HUES6 (cell line): ENCODE results near the gene PPIF.

Experiments
- H3K27ac ChIP-seq: 2 replicates; pipeline ENCODE4 v1.7.0; 2013; ENCODE audit warnings: low read depth, mild to moderate bottlenecking, low read length, inconsistent platforms
- H3K27me3 ChIP-seq: 2 replicates; pipeline ENCODE4 v1.6.1; 2013; ENCODE audit warnings: low read length; ENCODE audit not compliant: control insufficient read depth, insufficient read depth
- H3K36me3 ChIP-seq: 2 replicates; pipeline ENCODE4 v1.6.1; 2013; ENCODE audit warnings: low read length; ENCODE audit not compliant: control insufficient read depth, insufficient read depth
- H3K4me1 ChIP-seq: 2 replicates; pipeline ENCODE4 v1.6.1; 2013; ENCODE audit warnings: low read length; ENCODE audit not compliant: control insufficient read depth, insufficient read depth
- H3K4me3 ChIP-seq: 2 replicates; pipeline ENCODE4 v1.5.1; 2013; ENCODE audit warnings: low read depth, low read length
- H3K9ac ChIP-seq: one replicate; pipeline ENCODE4 v1.6.1; 2013; ENCODE audit warnings: mild to moderate bottlenecking, low read length
- H3K9me3 ChIP-seq: 2 replicates; pipeline ENCODE4 v1.6.1; 2013; ENCODE audit warnings: low read depth, low read length; ENCODE audit not compliant: control insufficient read depth, insufficient read depth

PPIF gene

DNA sequence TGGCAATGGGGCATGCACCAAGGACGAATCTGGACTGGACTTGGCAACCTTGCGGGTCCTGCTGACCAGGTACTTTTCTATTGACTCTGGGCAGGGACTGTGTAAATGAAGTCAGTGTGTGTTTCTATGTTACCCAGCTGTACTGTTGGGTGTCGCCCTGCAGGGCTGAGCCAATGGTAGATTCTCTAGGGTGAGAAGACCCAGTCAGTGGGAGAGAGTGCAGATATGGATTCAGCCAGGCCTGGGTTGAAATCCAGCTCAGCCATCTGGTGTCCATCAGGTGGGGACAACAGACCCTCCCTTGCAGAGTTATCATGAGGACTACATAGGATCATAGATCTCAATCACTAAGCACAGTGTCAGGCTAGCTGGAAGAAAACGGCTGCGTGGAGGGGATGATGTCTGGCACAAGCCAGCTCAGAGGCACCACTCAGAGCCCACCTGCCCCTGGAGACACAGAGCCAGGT is 4.9 kb upstream of the PPIF start:
- Histone ChIP-seq H3K27ac (no peak overlapping the region), H3K9ac (no peak overlapping the region), H3K36me3 (no peaks in the 10 kb centered on the region), H3K4me1 (peaks cover 13% of the 10 kb centered on the region), H3K27me3 (no peaks in the 10 kb centered on the region), H3K4me3 (no peak overlapping the region), H3K9me3 (peaks cover 5% of the 10 kb centered on the region; the same call in 1 of the 2 replicates)

- Histone ChIP-seq H3K27ac (no peak overlapping the region), H3K4me1 (peaks cover 14% of the 10 kb centered on the region), H3K36me3 (no peaks in the 10 kb centered on the region), H3K9ac (no peak overlapping the region), H3K9me3 (no peaks in the 10 kb centered on the region), H3K4me3 (no peak overlapping the region), H3K27me3 (no peaks in the 10 kb centered on the region)
Observed at GRCh38 chr10:79342811-79343561, 4.3 kb upstream of the PPIF start.

DNA sequence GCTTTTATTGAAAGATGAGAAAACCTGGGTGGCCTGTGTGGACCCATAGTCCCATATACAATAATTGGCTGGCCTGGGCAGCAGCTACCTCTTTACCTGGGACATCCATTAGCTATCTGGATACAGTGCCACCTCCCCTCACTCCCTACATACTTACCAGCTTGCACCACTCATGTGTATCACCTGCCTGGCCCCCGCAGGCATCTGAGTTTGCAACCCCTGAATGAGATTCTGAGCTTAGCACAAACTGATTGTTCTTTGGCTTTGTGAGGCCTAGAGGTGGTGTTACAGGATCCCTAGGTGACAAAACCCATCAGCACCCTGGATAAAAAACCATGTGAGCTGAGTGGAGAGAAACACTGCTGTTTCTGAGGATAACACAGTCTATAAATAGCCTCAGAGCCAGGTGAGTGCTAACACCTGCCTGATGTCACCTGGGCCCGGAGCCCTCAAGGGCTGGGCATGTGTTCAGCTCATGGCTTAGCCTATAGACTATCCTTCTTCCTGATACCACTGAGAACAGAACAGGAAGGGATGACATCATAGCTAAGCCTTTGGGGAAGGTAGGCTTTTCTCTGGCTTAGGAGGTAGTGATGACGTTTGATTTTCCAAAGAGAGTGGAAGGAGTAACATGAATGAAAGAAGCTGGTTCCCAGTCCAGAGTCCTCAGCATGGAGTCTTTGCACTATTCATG is 2.6 kb upstream of the PPIF start:
- no peak overlapping the region for H3K9ac ChIP-seq
- no peak overlapping the region for H3K27ac ChIP-seq

GRCh38 chr10:79345241-79346011 is 1.8 kb upstream of the PPIF start:
- Histone ChIP-seq H3K27me3 (no peaks in the 10 kb centered on the region), H3K36me3 (peaks cover 19% of the 10 kb centered on the region), H3K9me3 (no peaks in the 10 kb centered on the region), H3K4me3 (no peak overlapping the region), H3K27ac (no peak overlapping the region), H3K9ac (no peak overlapping the region), H3K4me1 (peaks cover 20% of the 10 kb centered on the region)

More for the DNA sequence above, 2.6 kb upstream of the PPIF start:
- peaks cover 20% of the 10 kb centered on the region for H3K4me1 ChIP-seq
- no peak overlapping the region for H3K4me3 ChIP-seq
- H3K36me3 ChIP-seq = peaks cover 11% of the 10 kb centered on the region
- H3K9me3 ChIP-seq = no peaks in the 10 kb centered on the region
- H3K27me3 ChIP-seq = no peaks in the 10 kb centered on the region

DNA sequence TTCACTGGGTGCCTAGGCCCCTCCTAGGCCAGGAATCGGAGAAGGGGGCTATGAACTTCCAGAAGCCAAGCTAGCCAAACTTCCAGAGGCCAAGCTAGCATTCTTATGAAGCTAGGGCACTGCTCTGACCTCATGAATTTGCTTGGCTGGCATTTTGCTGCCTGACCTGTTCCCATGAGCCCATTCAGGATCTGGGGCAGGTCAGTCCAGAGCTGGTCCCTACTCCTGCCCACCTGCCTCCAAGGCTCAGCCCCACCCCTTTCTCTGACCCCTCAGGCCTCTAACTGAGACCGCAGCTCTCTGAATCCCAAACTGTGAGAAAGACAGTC is 1.3 kb upstream of the PPIF start:
- H3K4me1 ChIP-seq = peaks cover 20% of the 10 kb centered on the region
- H3K9ac ChIP-seq = no peak overlapping the region
- no peak overlapping the region for H3K4me3 ChIP-seq
- no peaks in the 10 kb centered on the region for H3K9me3 ChIP-seq
- peaks cover 24% of the 10 kb centered on the region for H3K36me3 ChIP-seq
- H3K27me3 ChIP-seq = no peaks in the 10 kb centered on the region
- no peak overlapping the region for H3K27ac ChIP-seq

DNA sequence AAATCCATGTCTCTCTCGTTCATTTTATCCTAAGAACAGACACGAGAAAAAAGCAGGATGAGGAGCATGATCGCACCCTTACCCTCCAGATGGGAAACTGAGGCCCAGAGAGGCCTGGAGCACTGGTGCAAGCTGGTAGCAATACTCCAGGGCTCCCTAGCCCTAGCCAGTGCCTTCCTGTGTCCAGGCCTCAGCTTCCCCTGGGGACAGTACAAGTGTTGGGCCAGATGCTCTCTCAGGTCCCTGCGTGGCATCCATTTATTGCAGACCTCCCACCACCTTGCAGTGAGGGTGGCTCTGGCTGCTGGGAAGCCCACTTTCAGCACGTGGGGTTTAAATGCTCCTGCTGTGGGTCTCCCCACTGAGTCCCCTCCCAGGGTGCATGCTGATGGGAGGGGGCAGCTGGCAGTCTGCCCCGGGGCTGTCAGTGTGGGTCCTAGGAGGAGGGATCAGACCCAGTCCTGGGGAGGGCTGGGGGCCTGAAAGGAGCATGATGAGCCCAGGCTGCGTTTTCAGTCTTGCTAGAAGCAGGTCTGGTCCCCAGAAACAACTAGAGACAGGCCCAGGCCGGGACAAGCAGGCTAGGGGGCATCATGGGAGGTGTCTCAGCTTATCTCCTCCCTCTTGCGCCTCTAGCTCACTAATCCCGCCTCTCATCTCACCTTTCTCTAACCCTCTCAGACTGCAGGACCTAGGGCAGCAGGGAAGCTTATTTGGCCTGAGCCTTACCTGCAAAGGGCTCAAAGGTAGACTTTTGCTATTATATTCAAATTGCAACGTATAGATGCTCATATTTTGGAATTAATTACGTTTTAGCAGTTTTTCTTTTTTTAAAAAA is 662 bp upstream of the PPIF start:
- H3K27me3 ChIP-seq = no peaks in the 10 kb centered on the region
- no peak overlapping the region for H3K27ac ChIP-seq
- H3K36me3 ChIP-seq = peaks cover 30% of the 10 kb centered on the region
- H3K9me3 ChIP-seq = no peaks in the 10 kb centered on the region
- H3K4me1 ChIP-seq = peaks cover 20% of the 10 kb centered on the region
- no peak overlapping the region for H3K9ac ChIP-seq
- H3K4me3 ChIP-seq = peak overlapping the region; percentile 4; the same call in 1 of the 2 replicates

DNA sequence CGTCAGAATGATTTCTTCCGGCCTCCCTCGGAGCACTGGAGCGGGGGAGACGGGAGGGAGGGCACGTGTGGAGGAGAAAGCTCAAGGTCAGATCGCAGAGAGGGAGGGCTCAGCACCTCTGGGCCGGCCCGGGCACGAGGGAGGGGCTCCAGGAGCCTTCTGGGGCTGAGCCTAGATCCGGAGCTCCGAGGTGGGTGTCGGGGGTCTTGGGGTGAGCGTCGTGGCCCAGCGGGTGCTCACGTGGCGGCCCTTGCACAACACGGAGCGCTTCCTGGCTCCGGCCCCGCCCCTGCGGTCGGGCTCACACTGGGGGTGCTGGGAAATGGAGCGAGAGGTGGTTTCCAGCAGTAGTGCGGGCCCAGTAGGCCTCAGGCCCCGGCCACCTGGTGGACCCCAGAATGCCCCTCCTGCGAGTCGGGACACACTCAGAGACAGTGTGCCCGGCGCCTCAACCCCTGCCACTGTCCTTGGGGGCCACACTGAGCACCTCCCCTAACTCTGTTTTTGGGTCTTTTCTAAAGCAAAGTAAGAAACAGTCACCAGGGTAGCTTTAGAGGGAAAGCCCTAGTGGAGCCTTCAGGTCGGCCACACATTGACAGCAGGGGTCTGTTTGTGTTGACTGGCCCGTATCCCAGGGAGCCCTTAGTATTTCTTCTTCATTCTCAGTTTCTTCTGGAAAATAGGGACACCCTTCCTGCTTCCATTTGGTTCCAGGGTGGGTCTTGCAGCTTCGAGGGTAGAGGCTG is 798 bp downstream of the PPIF start:
- H3K9me3 ChIP-seq = no peaks in the 10 kb centered on the region
- H3K27me3 ChIP-seq = no peaks in the 10 kb centered on the region
- peak overlapping the region; percentile 91 for H3K9ac ChIP-seq
- H3K27ac ChIP-seq = peak overlapping the region; percentile 78
- peaks cover 20% of the 10 kb centered on the region for H3K4me1 ChIP-seq
- peak overlapping the region; percentile 86 for H3K4me3 ChIP-seq
- H3K36me3 ChIP-seq = peaks cover 45% of the 10 kb centered on the region

DNA sequence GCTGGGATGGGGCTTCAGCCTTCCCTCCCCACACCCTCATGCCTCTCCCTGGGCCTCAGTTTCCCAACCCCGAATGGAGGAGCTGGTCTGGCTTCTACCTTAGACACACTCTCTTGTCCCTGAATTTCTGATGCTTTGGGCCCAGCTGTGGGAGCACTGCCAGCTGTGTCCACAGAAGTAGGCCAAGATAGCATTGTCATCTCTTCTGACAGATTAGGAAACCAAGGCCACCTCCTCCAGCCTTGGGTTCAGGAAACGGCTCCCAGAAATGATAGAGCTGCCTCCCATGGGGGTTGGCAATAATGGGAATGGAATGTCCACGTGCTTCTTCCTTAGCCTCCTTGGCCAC is 1.3 kb downstream of the PPIF start:
- Histone ChIP-seq H3K9me3 (no peaks in the 10 kb centered on the region), H3K9ac (no peak overlapping the region), H3K36me3 (peaks cover 51% of the 10 kb centered on the region), H3K4me1 (peaks cover 20% of the 10 kb centered on the region), H3K27ac (no peak overlapping the region), H3K4me3 (peak overlapping the region; percentile 86; the same call in 1 of the 2 replicates), H3K27me3 (no peaks in the 10 kb centered on the region)

DNA sequence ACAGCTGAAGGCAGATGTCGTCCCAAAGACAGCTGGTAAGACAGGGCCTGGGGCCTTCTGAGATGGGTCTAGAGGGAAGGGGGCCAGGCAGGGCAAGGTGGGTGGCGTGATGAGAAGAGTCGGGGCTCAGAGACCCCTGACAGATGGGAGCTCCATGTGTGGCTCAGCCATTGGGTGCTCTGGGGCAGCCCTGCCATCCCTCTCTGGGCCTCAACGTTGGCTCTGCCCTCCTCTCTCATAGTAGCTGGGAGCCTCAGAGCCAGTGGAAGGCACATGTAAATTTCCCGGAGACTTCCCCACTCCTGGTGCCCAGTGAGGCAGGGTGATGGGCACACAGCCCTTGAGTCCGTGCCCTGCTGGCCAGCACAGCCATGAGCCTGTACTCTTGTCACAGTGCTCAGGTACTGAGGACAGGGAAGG is 1.8 kb downstream of the PPIF start:
- Histone ChIP-seq H3K4me3 (no peak overlapping the region), H3K4me1 (peaks cover 20% of the 10 kb centered on the region), H3K27me3 (no peaks in the 10 kb centered on the region), H3K9me3 (no peaks in the 10 kb centered on the region), H3K36me3 (peaks cover 55% of the 10 kb centered on the region), H3K9ac (no peak overlapping the region), H3K27ac (no peak overlapping the region)

DNA sequence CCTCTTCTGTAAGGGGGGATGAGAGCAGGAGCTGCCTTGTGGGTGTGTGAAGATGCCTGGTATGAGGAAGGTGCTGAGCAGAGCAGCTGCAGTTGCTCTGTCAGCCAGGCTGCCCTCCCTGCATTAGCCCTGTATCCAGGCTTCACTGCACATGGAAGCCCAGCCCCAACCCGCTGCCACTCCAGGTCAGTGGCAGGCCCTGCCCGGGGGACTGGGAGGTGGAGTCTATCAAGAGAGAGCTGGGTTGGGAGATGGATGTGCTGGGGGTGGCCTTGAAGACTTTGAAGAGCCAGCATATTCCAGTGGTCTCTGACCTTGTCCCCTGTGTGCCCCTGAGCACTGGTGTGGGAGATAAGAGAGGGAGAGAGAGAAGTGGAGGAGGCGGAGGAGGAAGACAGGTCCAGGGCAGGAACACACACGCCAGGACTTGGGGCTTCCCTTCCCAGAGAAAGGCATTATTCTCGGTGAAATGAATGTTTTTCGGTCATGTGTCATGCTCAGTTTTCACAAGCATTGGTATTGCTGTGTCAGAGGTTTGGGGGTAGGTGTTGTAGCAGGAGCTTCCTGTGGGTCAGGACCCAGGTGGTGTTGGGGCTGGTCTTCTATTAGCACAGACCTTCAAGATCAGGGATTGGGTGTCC is 2.6 kb downstream of the PPIF start:
- peaks cover 20% of the 10 kb centered on the region for H3K4me1 ChIP-seq
- H3K9me3 ChIP-seq = no peaks in the 10 kb centered on the region
- peaks cover 63% of the 10 kb centered on the region for H3K36me3 ChIP-seq
- H3K4me3 ChIP-seq = no peak overlapping the region
- no peaks in the 10 kb centered on the region for H3K27me3 ChIP-seq
- H3K27ac ChIP-seq = no peak overlapping the region
- no peak overlapping the region for H3K9ac ChIP-seq
